Kidney capillary endothelial cell (primary cell): ENCODE data around the gene ZBTB32.
"Not testable (repeated sequence)": the region's sequence is repeated elsewhere in the genome, so short reads cannot be mapped to it uniquely, and the experiment has no call there.

ENCODE experiments used
- DNase-seq: peaks from one replicate; pipeline ENCODE4 v3.0.0-alpha.2; 2018; ENCODE audit warnings: low spot score

ZBTB32 gene

GRCh38 chr19:35704218-35704617, at the start of gene ZBTB32:
TSS of gene ZBTB32 (plus strand) at chr19:35704558. CDS start at chr19:35714627, 10,069 bp downstream.
- peak; percentile 34 for DNase-seq

- DNase-seq: not testable (repeated sequence)
Measured at GRCh38 chr19:35654828-35655227, 49.5 kb upstream of the ZBTB32 start.

- DNase-seq: no peak
Measured at GRCh38 chr19:35655600-35655999, 48.8 kb upstream of the ZBTB32 start.

GRCh38 chr19:35656700-35657099, 47.7 kb upstream of the ZBTB32 start:
- no peak for DNase-seq

GRCh38 chr19:35657904-35658700, 46.3 kb upstream of the ZBTB32 start:
- DNase-seq: no peak

GRCh38 chr19:35661995-35662340, 42.4 kb upstream of the ZBTB32 start:
- DNase-seq: no peak

GRCh38 chr19:35663981-35664380, 40.4 kb upstream of the ZBTB32 start:
- DNase-seq: no peak

- DNase-seq: no peak
Measured at GRCh38 chr19:35665157-35665556, 39.2 kb upstream of the ZBTB32 start.

- no peak for DNase-seq
Measured at GRCh38 chr19:35665604-35666003, 38.8 kb upstream of the ZBTB32 start.

- no peak for DNase-seq
Measured at GRCh38 chr19:35666251-35666913, 38.0 kb upstream of the ZBTB32 start, which contains the start of gene UPK1A. TSS of gene UPK1A (plus strand) at chr19:35666517. CDS start at chr19:35666813, 296 bp downstream.

GRCh38 chr19:35669566-35669965, 34.8 kb upstream of the ZBTB32 start:
- no peak for DNase-seq

GRCh38 chr19:35669974-35670373, 34.4 kb upstream of the ZBTB32 start:
- DNase-seq: no peak

GRCh38 chr19:35670686-35671085, 33.7 kb upstream of the ZBTB32 start:
- no peak for DNase-seq

- DNase-seq: no peak
Measured at GRCh38 chr19:35671818-35672217, 32.5 kb upstream of the ZBTB32 start.

GRCh38 chr19:35673121-35673804, 31.1 kb upstream of the ZBTB32 start:
- no peak for DNase-seq

GRCh38 chr19:35675589-35676140, 28.7 kb upstream of the ZBTB32 start:
- DNase-seq: no peak

GRCh38 chr19:35689836-35690235, 14.5 kb upstream of the ZBTB32 start:
- no peak for DNase-seq

- not testable (repeated sequence) for DNase-seq
Measured at GRCh38 chr19:35691106-35691505, 13.3 kb upstream of the ZBTB32 start.

GRCh38 chr19:35692010-35692409, 12.3 kb upstream of the ZBTB32 start:
- DNase-seq: no peak

- no peak for DNase-seq
Measured at GRCh38 chr19:35693422-35693821, 10.9 kb upstream of the ZBTB32 start.

- DNase-seq: peak; percentile 79
Measured at GRCh38 chr19:35693835-35694599, 10.3 kb upstream of the ZBTB32 start.

GRCh38 chr19:35695895-35696422, 8.4 kb upstream of the ZBTB32 start:
- no peak for DNase-seq
